ENCODE results near the gene TAF1L. TPM values are rescaled to one million over a fixed set of nuclear protein-coding genes. Genes with fewer than 3 reads are reported as not detected.
"Not testable (repeated sequence)": the region's sequence is repeated elsewhere in the genome, so short reads cannot be mapped to it uniquely, and the experiment has no call there.

Gene TAF1L
- 0.04 TPM for polyA plus RNA-seq (2013, experiment 1 of 2; ENCODE audit: insufficient read length)
- 0.05 TPM for polyA plus RNA-seq (2013, experiment 2 of 2; ENCODE audit: insufficient read length)

GRCh38 chr9:32635362-32635761 lies at the start of gene TAF1L:
TSS of gene TAF1L (minus strand) at chr9:32635669. CDS start at chr9:32635579, 90 bp downstream.
- DNase-seq, result no peak

GRCh38 chr9:32681751-32682150 lies 46.3 kb upstream of the TAF1L start:
- no peak for DNase-seq

GRCh38 chr9:32677931-32678330 lies 42.5 kb upstream of the TAF1L start:
- no peak for DNase-seq

GRCh38 chr9:32672469-32672868 lies 37.0 kb upstream of the TAF1L start:
- DNase-seq, result peak; percentile 73

- no peak for DNase-seq
These were observed 35.9 kb upstream of the TAF1L start for GRCh38 chr9:32671333-32671732.

- peak; percentile 11 for DNase-seq
These were observed 29.6 kb upstream of the TAF1L start for GRCh38 chr9:32665101-32665500.

GRCh38 chr9:32663741-32664140 lies 28.3 kb upstream of the TAF1L start:
- no peak for DNase-seq

- no peak for DNase-seq
These were observed 12.2 kb upstream of the TAF1L start for GRCh38 chr9:32647671-32648070.

- DNase-seq, result peak; percentile 73
These were observed 9.2 kb upstream of the TAF1L start for GRCh38 chr9:32644698-32645097.

GRCh38 chr9:32633151-32633550 lies 2.3 kb downstream of the TAF1L start:
- not testable (repeated sequence) for DNase-seq

GRCh38 chr9:32631991-32632390 lies 3.5 kb downstream of the TAF1L start:
- DNase-seq, result no peak

GRCh38 chr9:32627394-32627954 lies 8.0 kb downstream of the TAF1L start:
- no peak for DNase-seq

GRCh38 chr9:32625320-32625719 lies 10.1 kb downstream of the TAF1L start:
- no peak for DNase-seq

- no peak for DNase-seq
These were observed 12.5 kb downstream of the TAF1L start for GRCh38 chr9:32622948-32623347.

- DNase-seq, result no peak
These were observed 17.2 kb downstream of the TAF1L start for GRCh38 chr9:32618261-32618660.

GRCh38 chr9:32606811-32607210 lies 28.7 kb downstream of the TAF1L start:
- DNase-seq, result no peak

- no peak for DNase-seq
These were observed 31.3 kb downstream of the TAF1L start for GRCh38 chr9:32603914-32604852.

- DNase-seq, result not testable (repeated sequence)
These were observed 36.4 kb downstream of the TAF1L start for GRCh38 chr9:32599021-32599420.

- DNase-seq, result no peak
These were observed 38.5 kb downstream of the TAF1L start for GRCh38 chr9:32596936-32597335.

- no peak for DNase-seq
These were observed 39.2 kb downstream of the TAF1L start for GRCh38 chr9:32596096-32596865.

- DNase-seq, result no peak
These were observed 44.6 kb downstream of the TAF1L start for GRCh38 chr9:32590898-32591297.

GRCh38 chr9:32590476-32590875 lies 45.0 kb downstream of the TAF1L start:
- DNase-seq, result no peak
